ENCODE measurements around the gene ACTL10.

DNA sequence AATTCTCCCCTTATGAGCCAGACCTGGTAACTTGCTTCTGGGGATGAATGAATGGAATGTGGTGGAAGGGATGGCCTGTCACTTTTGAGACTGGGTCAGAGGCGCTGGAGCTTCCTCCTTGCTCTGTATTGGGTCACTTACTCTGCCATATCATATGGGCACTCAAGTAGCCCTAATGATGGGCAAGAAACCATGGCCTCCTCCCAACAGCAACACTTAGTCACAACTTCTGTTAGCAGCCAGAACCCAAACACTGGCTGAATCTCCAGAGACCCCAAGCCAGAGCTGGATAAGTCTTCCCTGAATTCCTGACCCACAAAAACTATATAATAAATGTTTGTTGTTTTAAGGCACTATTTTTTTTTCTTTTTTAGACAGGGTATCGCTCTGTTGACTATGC, 13.9 kb downstream of the ACTL10 start:
- no peak for TF ChIP-seq POLR2AphosphoS5 (IDR thresholded peaks at IDR 0.05; ENCODE audit: low read depth, low read length)
- TF ChIP-seq, protein P1, sequence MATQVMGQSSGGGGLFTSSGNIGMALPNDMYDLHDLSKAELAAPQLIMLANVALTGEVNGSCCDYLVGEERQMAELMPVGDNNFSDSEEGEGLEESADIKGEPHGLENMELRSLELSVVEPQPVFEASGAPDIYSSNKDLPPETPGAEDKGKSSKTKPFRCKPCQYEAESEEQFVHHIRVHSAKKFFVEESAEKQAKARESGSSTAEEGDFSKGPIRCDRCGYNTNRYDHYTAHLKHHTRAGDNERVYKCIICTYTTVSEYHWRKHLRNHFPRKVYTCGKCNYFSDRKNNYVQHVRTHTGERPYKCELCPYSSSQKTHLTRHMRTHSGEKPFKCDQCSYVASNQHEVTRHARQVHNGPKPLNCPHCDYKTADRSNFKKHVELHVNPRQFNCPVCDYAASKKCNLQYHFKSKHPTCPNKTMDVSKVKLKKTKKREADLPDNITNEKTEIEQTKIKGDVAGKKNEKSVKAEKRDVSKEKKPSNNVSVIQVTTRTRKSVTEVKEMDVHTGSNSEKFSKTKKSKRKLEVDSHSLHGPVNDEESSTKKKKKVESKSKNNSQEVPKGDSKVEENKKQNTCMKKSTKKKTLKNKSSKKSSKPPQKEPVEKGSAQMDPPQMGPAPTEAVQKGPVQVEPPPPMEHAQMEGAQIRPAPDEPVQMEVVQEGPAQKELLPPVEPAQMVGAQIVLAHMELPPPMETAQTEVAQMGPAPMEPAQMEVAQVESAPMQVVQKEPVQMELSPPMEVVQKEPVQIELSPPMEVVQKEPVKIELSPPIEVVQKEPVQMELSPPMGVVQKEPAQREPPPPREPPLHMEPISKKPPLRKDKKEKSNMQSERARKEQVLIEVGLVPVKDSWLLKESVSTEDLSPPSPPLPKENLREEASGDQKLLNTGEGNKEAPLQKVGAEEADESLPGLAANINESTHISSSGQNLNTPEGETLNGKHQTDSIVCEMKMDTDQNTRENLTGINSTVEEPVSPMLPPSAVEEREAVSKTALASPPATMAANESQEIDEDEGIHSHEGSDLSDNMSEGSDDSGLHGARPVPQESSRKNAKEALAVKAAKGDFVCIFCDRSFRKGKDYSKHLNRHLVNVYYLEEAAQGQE (IDR thresholded peaks at IDR 0.05; ENCODE audit: insufficient read depth in 1 of 2, low read depth in 2 of 2, low read length in 2 of 2), result no peak
- TF ChIP-seq FOXP2 (optimal IDR thresholded peaks at IDR 0.05; ENCODE audit: borderline replicate concordance, extremely low read depth, extremely low read length, insufficient read depth), result no peak
- no peak for TF ChIP-seq SIN3A (IDR thresholded peaks at IDR 0.05; ENCODE audit: borderline replicate concordance, insufficient read depth, low read length)
- TF ChIP-seq TAF1 (IDR thresholded peaks at IDR 0.05; ENCODE audit: borderline replicate concordance, insufficient read depth, low read length), result no peak
